ENCODE data around the gene PLEKHF1. TPM values are rescaled to one million over a fixed set of nuclear protein-coding genes. Genes with fewer than 3 reads are reported as not detected.
"Not testable (repeated sequence)": the region's sequence is repeated elsewhere in the genome, so short reads cannot be mapped to it uniquely, and the experiment has no call there.

The PLEKHF1 gene
- total RNA-seq, 4 donors from 2014 or later: 8.6 to 38.8 (median 14.2) TPM

DNA sequence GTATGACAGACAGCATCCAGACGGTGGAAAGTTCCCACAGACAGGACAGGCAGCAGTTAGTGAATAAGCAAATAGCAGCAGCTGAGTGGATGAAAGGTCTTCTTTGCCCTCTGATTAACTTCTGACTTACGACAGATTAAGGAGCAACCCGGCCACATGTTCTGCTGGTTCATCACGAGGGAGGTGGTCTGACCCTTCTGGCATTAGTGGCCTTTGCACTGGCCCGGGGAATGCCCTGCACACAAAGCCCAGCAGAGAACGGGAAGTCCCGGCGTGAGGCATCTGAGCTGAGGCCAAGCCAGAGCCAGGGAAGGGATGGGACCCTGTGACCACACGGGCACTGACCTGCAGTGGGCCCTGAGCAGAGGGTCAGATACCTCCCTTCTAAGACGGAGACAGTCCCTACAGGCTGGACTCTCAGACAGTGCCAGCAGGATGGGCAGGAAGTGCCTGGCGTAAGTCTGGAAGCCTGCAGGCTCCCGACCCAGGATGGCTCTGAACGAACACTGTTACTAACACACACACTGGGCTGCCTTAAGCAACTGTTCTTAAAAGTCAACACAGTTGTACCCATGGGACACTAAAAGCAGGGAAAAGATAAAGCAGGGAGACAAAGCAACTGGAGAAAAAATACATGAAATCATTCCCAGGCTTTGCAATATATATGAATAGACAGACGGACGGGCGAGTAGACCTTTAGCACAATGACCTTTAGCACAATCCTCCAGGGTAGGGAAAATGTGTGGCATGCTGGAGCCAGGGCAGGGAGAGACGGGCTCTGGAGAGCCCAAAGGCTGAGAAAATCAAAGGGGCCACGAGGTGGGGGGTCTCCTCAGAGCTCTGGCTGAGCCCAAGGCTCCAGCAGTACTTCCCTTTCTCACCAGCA lies 43.5 kb downstream of the PLEKHF1 start:
- peaks cover 0 to 9% (median 0%) of the 10 kb centered on the region in 4 donors for H3K36me3 ChIP-seq
- no peaks in the 10 kb centered on the region for H3K27me3 ChIP-seq
- DNase-seq: peak; percentile 42
- H3K4me1 ChIP-seq: peaks cover 3 to 38% (median 8%) of the 10 kb centered on the region in 4 donors
- peak overlapping the region in 1 of 4 donors; percentile 6 for H3K4me3 ChIP-seq
- intact Hi-C loops (cut with DNase I; ENCODE audit: low total_unique reads): no loop called here
- in situ Hi-C loops (cut with MboI; ENCODE audit: low pct_ligation_motif_present in 1 of 4, low pct_unique_long_range_greater_than_20kb in 1 of 4, low sequenced_read_pairs in 3 of 4): loop anchor here in 1 of 4 donors (25.0 kb wide), 1 partner anchor 96 kb away; the partner anchor contains the start of gene POP4
- 48 to 80% methylated on average over 1 to 18 of the region's 18 CpGs for WGBS, 2 donors (ENCODE audit: low coverage in 1 of 2)
- peak overlapping the region; percentile 23 to 53 (median 41) for H3K27ac ChIP-seq
- TF ChIP-seq CTCF (IDR thresholded peaks at IDR 0.05) (no peak), EP300 (IDR thresholded peaks at IDR 0.05; ENCODE audit: low read depth) (no peak), POLR2A (IDR thresholded peaks at IDR 0.05) (no peak), POLR2AphosphoS5 (IDR thresholded peaks at IDR 0.05) (no peak)
- H3K9me3 ChIP-seq: no peaks in the 10 kb centered on the region

DNA sequence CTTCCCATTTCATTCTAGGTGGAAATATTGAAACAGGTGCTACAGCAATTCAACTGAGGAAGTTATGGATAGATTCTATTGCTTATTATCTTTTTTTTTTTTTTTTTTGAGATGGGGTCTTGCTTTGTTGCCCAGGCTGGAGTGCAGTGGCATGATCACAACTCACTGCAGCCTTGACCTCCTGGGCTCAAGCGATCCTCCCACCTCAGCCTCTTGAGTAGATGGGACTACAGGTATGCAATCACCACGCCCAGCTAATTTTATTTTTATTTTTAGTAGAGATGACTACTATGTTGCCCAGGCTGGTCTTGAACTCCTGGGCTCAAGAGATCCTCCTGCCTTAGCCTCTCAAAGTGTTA lies 44.2 kb downstream of the PLEKHF1 start:
- in situ Hi-C loops (cut with MboI; ENCODE audit: low pct_ligation_motif_present in 1 of 4, low pct_unique_long_range_greater_than_20kb in 1 of 4, low sequenced_read_pairs in 3 of 4): loop anchor here in 1 of 4 donors (25.0 kb wide), 1 partner anchor 97 kb away; the partner anchor contains the start of gene POP4
- DNase-seq; H3K9me3 ChIP-seq; intact Hi-C loops (cut with DNase I; ENCODE audit: low total_unique reads); H3K36me3 ChIP-seq; H3K27me3 ChIP-seq: not testable (repeated sequence)
- H3K4me1 ChIP-seq: peaks cover 6 to 44% (median 13%) of the 10 kb centered on the region in 4 donors
- 83 to 86% methylated on average over 2 of the region's 2 CpGs for WGBS, 2 donors (ENCODE audit: low coverage in 1 of 2)
- H3K4me3 ChIP-seq: peak overlapping the region in 1 of 4 donors; percentile 6
- H3K27ac ChIP-seq: peak overlapping the region; percentile 23 to 53 (median 41)

GRCh38 chr19:29711584-29712132 lies 46.4 kb downstream of the PLEKHF1 start:
- no peaks in the 10 kb centered on the region for H3K27me3 ChIP-seq
- no peak overlapping the region for H3K4me3 ChIP-seq
- WGBS, 2 donors (ENCODE audit: low coverage in 1 of 2): 76 to 81% methylated on average over 5 to 6 of the region's 6 CpGs
- H3K4me1 ChIP-seq: peaks cover 12 to 56% (median 25%) of the 10 kb centered on the region in 4 donors
- no peak for TF ChIP-seq EP300 (IDR thresholded peaks at IDR 0.05; ENCODE audit: low read depth)
- in situ Hi-C loops (cut with MboI; ENCODE audit: low pct_ligation_motif_present in 1 of 4, low pct_unique_long_range_greater_than_20kb in 1 of 4, low sequenced_read_pairs in 3 of 4): loop anchor here (5.0 to 25.0 kb wide), 3 partner anchors 99 to 107 kb away; partner anchors contain the start of gene POP4 (in 4 of the 4)
- no peak for DNase-seq
- no peak overlapping the region for H3K27ac ChIP-seq
- H3K9me3 ChIP-seq: no peaks in the 10 kb centered on the region
- intact Hi-C loops (cut with DNase I; ENCODE audit: low total_unique reads): no loop called here
- H3K36me3 ChIP-seq: peaks cover 0 to 9% (median 0%) of the 10 kb centered on the region in 4 donors

GRCh38 chr19:29712744-29713516 lies 47.7 kb downstream of the PLEKHF1 start:
- H3K27ac ChIP-seq: peak overlapping the region in 2 of 4 donors; percentile 89 to 99
- H3K4me3 ChIP-seq: no peak overlapping the region
- 68 to 76% methylated on average over 2 to 9 of the region's 9 CpGs for WGBS, 2 donors (ENCODE audit: low coverage in 1 of 2)
- no peak for TF ChIP-seq POLR2A (IDR thresholded peaks at IDR 0.05)
- peaks cover 16 to 56% (median 25%) of the 10 kb centered on the region in 4 donors for H3K4me1 ChIP-seq
- no peaks in the 10 kb centered on the region for H3K36me3 ChIP-seq
- H3K27me3 ChIP-seq: no peaks in the 10 kb centered on the region
- intact Hi-C loops (cut with DNase I; ENCODE audit: low total_unique reads): no loop called here
- DNase-seq: no peak
- in situ Hi-C loops (cut with MboI; ENCODE audit: low pct_ligation_motif_present in 1 of 4, low pct_unique_long_range_greater_than_20kb in 1 of 4, low sequenced_read_pairs in 3 of 4): loop anchor here (5.0 to 25.0 kb wide), 3 partner anchors 101 to 108 kb away; partner anchors contain the start of gene POP4 (in 4 of the 4)
- H3K9me3 ChIP-seq: no peaks in the 10 kb centered on the region

- H3K36me3 ChIP-seq: no peaks in the 10 kb centered on the region
- in situ Hi-C loops (cut with MboI; ENCODE audit: low pct_ligation_motif_present in 1 of 4, low pct_unique_long_range_greater_than_20kb in 1 of 4, low sequenced_read_pairs in 3 of 4) (loop anchor here (5.0 to 25.0 kb wide), 3 partner anchors 102 to 110 kb away; partner anchors contain the start of gene POP4 (in 4 of the 4)), intact Hi-C loops (cut with DNase I; ENCODE audit: low total_unique reads) (no loop called here)
- H3K27ac ChIP-seq: peak overlapping the region; percentile 89 to 99 (median 94)
- peaks cover 16 to 43% (median 22%) of the 10 kb centered on the region in 4 donors for H3K4me1 ChIP-seq
- no peaks in the 10 kb centered on the region for H3K9me3 ChIP-seq
- no peaks in the 10 kb centered on the region for H3K27me3 ChIP-seq
- 15 to 27% methylated on average over 4 to 10 of the region's 15 CpGs for WGBS, 2 donors (ENCODE audit: low coverage in 1 of 2)
- DNase-seq: no peak
- H3K4me3 ChIP-seq: peak overlapping the region; percentile 85 to 98 (median 94)
- no peak for TF ChIP-seq EP300 (IDR thresholded peaks at IDR 0.05; ENCODE audit: low read depth)
- no peak for TF ChIP-seq POLR2AphosphoS5 (IDR thresholded peaks at IDR 0.05)
Measured at GRCh38 chr19:29714371-29714952, 49.2 kb downstream of the PLEKHF1 start.
